Urinary bladder (tissue), 4 donors: ENCODE results near the gene TBC1D22A. TPM values are rescaled to one million over a fixed set of nuclear protein-coding genes. Genes with fewer than 3 reads are reported as not detected.

ENCODE experiments used
- DNase-seq: peaks from one replicate; pipeline ENCODE4 v3.0.0-alpha.2; 2015; ENCODE audit errors: extremely low spot score
- H3K27ac ChIP-seq: one replicate; pipeline ENCODE4 v1.5.1; 2013; ENCODE audit warnings: low read depth, mild to moderate bottlenecking, moderate library complexity
- H3K36me3 ChIP-seq: one replicate; pipeline ENCODE4 v1.6.1; 2013; ENCODE audit warnings: mild to moderate bottlenecking, moderate library complexity; ENCODE audit not compliant: insufficient read depth
- H3K4me1 ChIP-seq: one replicate; pipeline ENCODE4 v1.6.1; 2013; ENCODE audit warnings: mild to moderate bottlenecking, moderate library complexity; ENCODE audit not compliant: insufficient read depth
- H3K4me3 ChIP-seq: one replicate; pipeline ENCODE4 v1.5.1; 2013; ENCODE audit warnings: low read depth, low read length
- WGBS: extraction: QIAGEN DNeasy Blood & Tissue Kit; methylation state at CpG from one replicate; pipeline ENCODE4 v1.1.7; 2013; 5-methylcytosine and 5-hydroxymethylcytosine counted together
- polyA plus RNA-seq: library from polyadenylated mRNA; stranded (reverse); fragments of 200-250 nt; gene quantifications from one replicate; pipeline ENCODE4 v1.2.3, GENCODE V29; 2013
- total RNA-seq: library from RNA; depleted of rRNA; stranded (reverse); fragments of >200 nt; gene quantifications from one replicate; pipeline ENCODE4 v1.2.3, GENCODE V29; 2014
- donor health status: healthy with polysubstance abuse.
- donor health status: healthy.

Gene TBC1D22A
- total and polyA plus RNA-seq, 2 donors, result 7.7 to 19.1 TPM

GRCh38 chr22:47084226-47084625 lies 321.8 kb downstream of the TBC1D22A start:
- H3K27ac ChIP-seq, result no peak overlapping the region
- WGBS, result 73% methylated on average over 12 of the region's 12 CpGs
- H3K4me1 ChIP-seq, result no peaks in the 10 kb centered on the region
- DNase-seq, result no peak
- H3K36me3 ChIP-seq, result no peaks in the 10 kb centered on the region
- H3K4me3 ChIP-seq, result no peak overlapping the region

GRCh38 chr22:47086596-47087248 lies 324.3 kb downstream of the TBC1D22A start:
- Histone ChIP-seq H3K4me1 (no peaks in the 10 kb centered on the region), H3K4me3 (no peak overlapping the region), H3K27ac (no peak overlapping the region), H3K36me3 (no peaks in the 10 kb centered on the region)
- WGBS, result 89% methylated on average over 17 of the region's 17 CpGs
- no peak for DNase-seq

- Histone ChIP-seq H3K4me1 (no peaks in the 10 kb centered on the region), H3K36me3 (no peaks in the 10 kb centered on the region), H3K27ac (no peak overlapping the region), H3K4me3 (no peak overlapping the region)
- WGBS, result 67% methylated on average over 11 of the region's 11 CpGs
- no peak for DNase-seq
Observed at GRCh38 chr22:47088480-47089158, 326.2 kb downstream of the TBC1D22A start.

GRCh38 chr22:47089374-47089773 lies 326.9 kb downstream of the TBC1D22A start:
- Histone ChIP-seq H3K36me3 (no peaks in the 10 kb centered on the region), H3K4me3 (no peak overlapping the region), H3K27ac (no peak overlapping the region), H3K4me1 (no peaks in the 10 kb centered on the region)
- DNase-seq, result no peak
- 84% methylated on average over 7 of the region's 7 CpGs for WGBS

GRCh38 chr22:47089796-47090460 lies 327.5 kb downstream of the TBC1D22A start:
- Histone ChIP-seq H3K4me1 (no peaks in the 10 kb centered on the region), H3K4me3 (no peak overlapping the region), H3K27ac (no peak overlapping the region), H3K36me3 (no peaks in the 10 kb centered on the region)
- WGBS, result 74% methylated on average over 21 of the region's 21 CpGs
- DNase-seq, result no peak

GRCh38 chr22:47090591-47091245 lies 328.3 kb downstream of the TBC1D22A start:
- 5% methylated on average over 29 of the region's 29 CpGs for WGBS
- DNase-seq, result no peak
- Histone ChIP-seq H3K4me1 (no peaks in the 10 kb centered on the region), H3K27ac (no peak overlapping the region), H3K4me3 (no peak overlapping the region), H3K36me3 (no peaks in the 10 kb centered on the region)

GRCh38 chr22:47091246-47091651 lies 328.8 kb downstream of the TBC1D22A start:
- Histone ChIP-seq H3K27ac (no peak overlapping the region), H3K36me3 (no peaks in the 10 kb centered on the region), H3K4me3 (no peak overlapping the region), H3K4me1 (no peaks in the 10 kb centered on the region)
- 9% methylated on average over 21 of the region's 21 CpGs for WGBS
- DNase-seq, result no peak

- DNase-seq, result no peak
- WGBS, result 97% methylated on average over 16 of the region's 16 CpGs
- Histone ChIP-seq H3K27ac (no peak overlapping the region), H3K36me3 (no peaks in the 10 kb centered on the region), H3K4me3 (no peak overlapping the region), H3K4me1 (no peaks in the 10 kb centered on the region)
Observed at GRCh38 chr22:47091921-47092700, 329.7 kb downstream of the TBC1D22A start.

GRCh38 chr22:47092896-47093311 lies 330.5 kb downstream of the TBC1D22A start:
- Histone ChIP-seq H3K4me3 (no peak overlapping the region), H3K36me3 (no peaks in the 10 kb centered on the region), H3K27ac (no peak overlapping the region), H3K4me1 (no peaks in the 10 kb centered on the region)
- 88% methylated on average over 9 of the region's 9 CpGs for whole genome bisulfite sequencing
- no peak for DNase-seq

- WGBS, result 97% methylated on average over 4 of the region's 4 CpGs
- Histone ChIP-seq H3K4me3 (no peak overlapping the region), H3K36me3 (no peaks in the 10 kb centered on the region), H3K27ac (no peak overlapping the region), H3K4me1 (no peaks in the 10 kb centered on the region)
- DNase-seq, result no peak
Observed at GRCh38 chr22:47093720-47094119, 331.3 kb downstream of the TBC1D22A start.

- no peak for DNase-seq
- no peak overlapping the region for H3K27ac ChIP-seq
- no peaks in the 10 kb centered on the region for H3K36me3 ChIP-seq
- WGBS, result 91% methylated on average over 8 of the region's 8 CpGs
- H3K4me1 ChIP-seq, result no peaks in the 10 kb centered on the region
- H3K4me3 ChIP-seq, result no peak overlapping the region
Observed at GRCh38 chr22:47094861-47095330, 332.4 kb downstream of the TBC1D22A start.

GRCh38 chr22:47095395-47096122 lies 333.1 kb downstream of the TBC1D22A start:
- 71% methylated on average over 5 of the region's 5 CpGs for WGBS

More at GRCh38 chr22:47095395-47096122, 333.1 kb downstream of the TBC1D22A start:
- no peak overlapping the region for H3K4me3 ChIP-seq
- no peaks in the 10 kb centered on the region for H3K4me1 ChIP-seq
- no peak for DNase-seq
- no peaks in the 10 kb centered on the region for H3K36me3 ChIP-seq
- H3K27ac ChIP-seq, result no peak overlapping the region
